Measurements from ENCODE around the gene PRDM12. TPM values are rescaled to one million over a fixed set of nuclear protein-coding genes. Genes with fewer than 3 reads are reported as not detected.
A peak's percentile ranks its signal among the peaks of the same experiment; 100 is the strongest.

PRDM12 gene
- total RNA-seq, 2 donors from 2014 or later, result not detected

- Histone ChIP-seq H3K4me1 (ENCODE audit: control insufficient read depth in 1 of 2, low read depth in 2 of 2) (peaks cover 35 to 57% of the 10 kb centered on the region in 2 donors), H3K27me3 (replicated peaks; ENCODE audit: insufficient read depth) (peaks cover 20% of the 10 kb centered on the region), H3K36me3 (no peaks in the 10 kb centered on the region), H3K27ac (no peak overlapping the region), H3K4me3 (peak overlapping the region; percentile 69), H3K9me3 (no peaks in the 10 kb centered on the region)
- no peak for ATAC-seq (ENCODE audit: insufficient number of reproducible peaks, low FRiP score, low read depth)
- no peak for DNase-seq (ENCODE audit: low spot score)
- no peak for TF ChIP-seq CTCF (IDR thresholded peaks at IDR 0.05)
These were observed 4.1 kb upstream of the PRDM12 start for GRCh38 chr9:130660326-130660682.

GRCh38 chr9:130660683-130661450 is 3.5 kb upstream of the PRDM12 start:
- Histone ChIP-seq H3K27ac (no peak overlapping the region), H3K9me3 (no peaks in the 10 kb centered on the region), H3K4me3 (peak overlapping the region; percentile 69), H3K4me1 (ENCODE audit: control insufficient read depth in 1 of 2, low read depth in 2 of 2) (peaks cover 40 to 62% of the 10 kb centered on the region in 2 donors), H3K36me3 (no peaks in the 10 kb centered on the region), H3K27me3 (replicated peaks; ENCODE audit: insufficient read depth) (peaks cover 20% of the 10 kb centered on the region)
- DNase-seq (ENCODE audit: low spot score) (no peak), ATAC-seq (ENCODE audit: insufficient number of reproducible peaks, low FRiP score, low read depth) (no peak)
- TF ChIP-seq CTCF (IDR thresholded peaks at IDR 0.05), result no peak

GRCh38 chr9:130661451-130662098 is 2.8 kb upstream of the PRDM12 start:
- Histone ChIP-seq H3K4me3 (peak overlapping the region; percentile 69), H3K27me3 (replicated peaks; ENCODE audit: insufficient read depth) (peaks cover 20% of the 10 kb centered on the region), H3K36me3 (no peaks in the 10 kb centered on the region), H3K27ac (no peak overlapping the region), H3K4me1 (ENCODE audit: control insufficient read depth in 1 of 2, low read depth in 2 of 2) (peaks cover 42 to 70% of the 10 kb centered on the region in 2 donors), H3K9me3 (no peaks in the 10 kb centered on the region)
- ATAC-seq (ENCODE audit: insufficient number of reproducible peaks, low FRiP score, low read depth) (no peak), DNase-seq (ENCODE audit: low spot score) (no peak)
- TF ChIP-seq CTCF (IDR thresholded peaks at IDR 0.05), result no peak

GRCh38 chr9:130662099-130662969 is 2.1 kb upstream of the PRDM12 start:
- peaks cover 20% of the 10 kb centered on the region for H3K27me3 ChIP-seq (replicated peaks; ENCODE audit: insufficient read depth)
- H3K9me3 ChIP-seq, result no peaks in the 10 kb centered on the region
- H3K4me3 ChIP-seq, result peak overlapping the region; percentile 43
- no peak for ATAC-seq (ENCODE audit: insufficient number of reproducible peaks, low FRiP score, low read depth)
- no peak overlapping the region for H3K27ac ChIP-seq
- TF ChIP-seq CTCF (IDR thresholded peaks at IDR 0.05), result no peak
- H3K36me3 ChIP-seq, result no peaks in the 10 kb centered on the region
- peaks cover 42 to 73% of the 10 kb centered on the region in 2 donors for H3K4me1 ChIP-seq (ENCODE audit: control insufficient read depth in 1 of 2, low read depth in 2 of 2)
- DNase-seq (ENCODE audit: low spot score), result no peak

GRCh38 chr9:130662970-130663257 is 1.5 kb upstream of the PRDM12 start:
- no peak overlapping the region for H3K27ac ChIP-seq
- no peak for ATAC-seq (ENCODE audit: insufficient number of reproducible peaks, low FRiP score, low read depth)
- TF ChIP-seq CTCF (IDR thresholded peaks at IDR 0.05), result no peak
- DNase-seq (ENCODE audit: low spot score), result no peak
- peak overlapping the region; percentile 43 for H3K4me3 ChIP-seq
- H3K9me3 ChIP-seq, result no peaks in the 10 kb centered on the region
- no peaks in the 10 kb centered on the region for H3K36me3 ChIP-seq
- H3K27me3 ChIP-seq (replicated peaks; ENCODE audit: insufficient read depth), result peaks cover 20% of the 10 kb centered on the region
- peaks cover 42 to 73% of the 10 kb centered on the region in 2 donors for H3K4me1 ChIP-seq (ENCODE audit: control insufficient read depth in 1 of 2, low read depth in 2 of 2)

All from thoracic aorta (tissue), 2 donors.